GM19099 (cell line): Measurements from ENCODE around the gene EEFSEC.

Source experiments
- POLR2A ChIP-seq: IDR thresholded peaks from 3 replicates; pipeline ENCODE4 v1.6.1; 2011; ENCODE audit warnings: low read depth; ENCODE audit not compliant: insufficient read length; ENCODE audit errors: extremely low read depth

EEFSEC gene

GRCh38 chr3:128285042-128285966 lies 132.0 kb downstream of the EEFSEC start:
- no peak for TF ChIP-seq POLR2A

- no peak for TF ChIP-seq POLR2A
Measured at GRCh38 chr3:128285967-128286321, 132.7 kb downstream of the EEFSEC start.

- no peak for TF ChIP-seq POLR2A
Measured at GRCh38 chr3:128286691-128287090, 133.4 kb downstream of the EEFSEC start.

GRCh38 chr3:128287216-128287615 lies 133.9 kb downstream of the EEFSEC start:
- no peak for TF ChIP-seq POLR2A

GRCh38 chr3:128289534-128289933 lies 136.3 kb downstream of the EEFSEC start:
- no peak for TF ChIP-seq POLR2A

GRCh38 chr3:128290484-128290883 lies 137.2 kb downstream of the EEFSEC start:
- no peak for TF ChIP-seq POLR2A

- no peak for TF ChIP-seq POLR2A
Measured at GRCh38 chr3:128293930-128294329, 140.6 kb downstream of the EEFSEC start.

GRCh38 chr3:128294999-128295468 lies 141.8 kb downstream of the EEFSEC start:
- TF ChIP-seq POLR2A = no peak

GRCh38 chr3:128296469-128297251 lies 143.4 kb downstream of the EEFSEC start:
- no peak for TF ChIP-seq POLR2A

GRCh38 chr3:128297401-128298138 lies 144.3 kb downstream of the EEFSEC start:
- TF ChIP-seq POLR2A = no peak

- no peak for TF ChIP-seq POLR2A
Measured at GRCh38 chr3:128301186-128302023, 148.1 kb downstream of the EEFSEC start.

- TF ChIP-seq POLR2A = no peak
Measured at GRCh38 chr3:128306481-128306880, 153.2 kb downstream of the EEFSEC start.

- no peak for TF ChIP-seq POLR2A
Measured at GRCh38 chr3:128307029-128307633, 153.8 kb downstream of the EEFSEC start.
